D721Med (cell line): ENCODE results near the gene KRTCAP2.

Source experiments
- DNase-seq: peaks from one replicate; pipeline ENCODE4 v3.0.0; 2011; ENCODE audit warnings: low spot score; ENCODE audit not compliant: insufficient read length
- FAIRE-seq: peaks from 2 replicates; lab custom pipeline; 2011; peaks lifted over from hg19 to GRCh38; lab: Jason Lieb, UNC
- TF ChIP-seq, protein P1 (sequence below): IDR thresholded peaks from 2 replicates; pipeline ENCODE4 v1.5.1; 2012; ENCODE audit warnings: mild to moderate bottlenecking, control low read depth; ENCODE audit not compliant: insufficient read depth; ENCODE audit errors: missing control alignments

The KRTCAP2 gene

GRCh38 chr1:155184835-155185782 is 12.0 kb upstream of the KRTCAP2 start:
- TF ChIP-seq, protein P1, sequence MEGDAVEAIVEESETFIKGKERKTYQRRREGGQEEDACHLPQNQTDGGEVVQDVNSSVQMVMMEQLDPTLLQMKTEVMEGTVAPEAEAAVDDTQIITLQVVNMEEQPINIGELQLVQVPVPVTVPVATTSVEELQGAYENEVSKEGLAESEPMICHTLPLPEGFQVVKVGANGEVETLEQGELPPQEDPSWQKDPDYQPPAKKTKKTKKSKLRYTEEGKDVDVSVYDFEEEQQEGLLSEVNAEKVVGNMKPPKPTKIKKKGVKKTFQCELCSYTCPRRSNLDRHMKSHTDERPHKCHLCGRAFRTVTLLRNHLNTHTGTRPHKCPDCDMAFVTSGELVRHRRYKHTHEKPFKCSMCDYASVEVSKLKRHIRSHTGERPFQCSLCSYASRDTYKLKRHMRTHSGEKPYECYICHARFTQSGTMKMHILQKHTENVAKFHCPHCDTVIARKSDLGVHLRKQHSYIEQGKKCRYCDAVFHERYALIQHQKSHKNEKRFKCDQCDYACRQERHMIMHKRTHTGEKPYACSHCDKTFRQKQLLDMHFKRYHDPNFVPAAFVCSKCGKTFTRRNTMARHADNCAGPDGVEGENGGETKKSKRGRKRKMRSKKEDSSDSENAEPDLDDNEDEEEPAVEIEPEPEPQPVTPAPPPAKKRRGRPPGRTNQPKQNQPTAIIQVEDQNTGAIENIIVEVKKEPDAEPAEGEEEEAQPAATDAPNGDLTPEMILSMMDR, result no peak
- DNase-seq (no peak), FAIRE-seq (no peak)

GRCh38 chr1:155184351-155184811 is 11.3 kb upstream of the KRTCAP2 start:
- TF ChIP-seq, protein P1, result no peak
- FAIRE-seq (no peak), DNase-seq (no peak)

DNA sequence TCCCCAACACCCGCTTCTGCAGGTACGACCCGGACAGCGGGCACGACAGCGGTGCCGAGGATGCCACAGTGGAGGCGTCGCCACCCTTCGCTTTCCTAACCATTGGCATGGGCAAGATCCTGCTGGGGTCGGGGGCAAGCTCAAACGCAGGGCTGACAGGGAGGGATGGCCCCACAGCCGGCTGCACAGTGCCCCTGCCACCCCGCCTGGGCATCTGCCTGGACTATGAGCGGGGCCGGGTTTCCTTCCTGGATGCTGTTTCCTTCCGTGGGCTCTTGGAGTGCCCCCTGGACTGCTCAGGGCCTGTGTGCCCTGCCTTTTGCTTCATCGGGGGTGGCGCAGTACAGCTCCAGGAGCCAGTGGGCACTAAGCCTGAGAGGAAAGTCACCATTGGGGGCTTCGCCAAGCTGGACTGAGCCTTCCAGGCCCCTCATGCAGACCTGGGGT is 10.7 kb upstream of the KRTCAP2 start:
- no peak for FAIRE-seq
- TF ChIP-seq, protein P1, result no peak

DNA sequence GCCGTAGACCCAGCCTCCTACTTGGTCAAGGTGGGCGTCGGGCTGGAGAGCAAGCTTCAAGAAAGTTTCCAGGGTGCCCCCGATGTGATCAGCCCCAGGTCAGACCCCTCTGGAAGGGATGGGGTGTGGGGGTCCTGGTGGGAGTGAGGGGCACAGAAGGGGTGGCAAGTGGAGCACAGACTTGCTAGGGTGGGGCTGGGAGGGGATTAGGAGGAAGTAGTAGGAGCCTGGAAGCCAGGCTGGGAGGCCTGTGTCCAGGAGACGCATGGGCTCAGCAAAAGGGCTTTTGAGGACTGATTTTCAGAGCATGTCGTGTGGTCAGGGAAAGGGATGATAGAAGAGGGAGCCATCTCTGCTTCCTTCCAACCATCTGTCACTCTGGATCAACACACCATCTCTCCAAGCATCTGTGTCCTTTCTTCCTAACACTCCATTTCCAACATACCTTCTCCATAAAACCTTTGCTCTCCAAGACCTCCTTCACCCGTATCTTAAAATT is 9.0 kb upstream of the KRTCAP2 start:
- DNase-seq (no peak), FAIRE-seq (no peak)

More for the DNA sequence above, 10.7 kb upstream of the KRTCAP2 start:
- DNase-seq, result no peak

GRCh38 chr1:155181371-155182051 is 8.4 kb upstream of the KRTCAP2 start:
- TF ChIP-seq, protein P1, result no peak
- DNase-seq (no peak), FAIRE-seq (no peak)

More for the DNA sequence above, 9.0 kb upstream of the KRTCAP2 start:
- TF ChIP-seq, protein P1, result no peak

GRCh38 chr1:155179112-155180031 is 6.3 kb upstream of the KRTCAP2 start:
- FAIRE-seq, result no peak
- peak; percentile 9 for DNase-seq

More at GRCh38 chr1:155179112-155180031, 6.3 kb upstream of the KRTCAP2 start:
- TF ChIP-seq, protein P1, result no peak
